ENCODE data around the gene CEMIP.

GRCh38 chr15:80931721-80932512 lies 152.7 kb downstream of the CEMIP start:
- TF ChIP-seq, protein P1, sequence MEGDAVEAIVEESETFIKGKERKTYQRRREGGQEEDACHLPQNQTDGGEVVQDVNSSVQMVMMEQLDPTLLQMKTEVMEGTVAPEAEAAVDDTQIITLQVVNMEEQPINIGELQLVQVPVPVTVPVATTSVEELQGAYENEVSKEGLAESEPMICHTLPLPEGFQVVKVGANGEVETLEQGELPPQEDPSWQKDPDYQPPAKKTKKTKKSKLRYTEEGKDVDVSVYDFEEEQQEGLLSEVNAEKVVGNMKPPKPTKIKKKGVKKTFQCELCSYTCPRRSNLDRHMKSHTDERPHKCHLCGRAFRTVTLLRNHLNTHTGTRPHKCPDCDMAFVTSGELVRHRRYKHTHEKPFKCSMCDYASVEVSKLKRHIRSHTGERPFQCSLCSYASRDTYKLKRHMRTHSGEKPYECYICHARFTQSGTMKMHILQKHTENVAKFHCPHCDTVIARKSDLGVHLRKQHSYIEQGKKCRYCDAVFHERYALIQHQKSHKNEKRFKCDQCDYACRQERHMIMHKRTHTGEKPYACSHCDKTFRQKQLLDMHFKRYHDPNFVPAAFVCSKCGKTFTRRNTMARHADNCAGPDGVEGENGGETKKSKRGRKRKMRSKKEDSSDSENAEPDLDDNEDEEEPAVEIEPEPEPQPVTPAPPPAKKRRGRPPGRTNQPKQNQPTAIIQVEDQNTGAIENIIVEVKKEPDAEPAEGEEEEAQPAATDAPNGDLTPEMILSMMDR (IDR thresholded peaks at IDR 0.05), result no peak
- no peak for TF ChIP-seq ZFX (IDR thresholded peaks at IDR 0.05; ENCODE audit: borderline replicate concordance)
